ENCODE measurements around the gene DNALI1.
"Not testable (repeated sequence)": the region's sequence is repeated elsewhere in the genome, so short reads cannot be mapped to it uniquely, and the experiment has no call there.

DNALI1 gene

GRCh38 chr1:37556712-37557196 is at the start of gene DNALI1:
Gene DNALI1 (plus strand): TSS chr1:37556940. CDS start chr1:37556995, 55 bp downstream.
- DNase-seq (ENCODE audit: low spot score): peak; percentile 85

- DNase-seq (ENCODE audit: low spot score): no peak
These were observed 47.6 kb upstream of the DNALI1 start for GRCh38 chr1:37509181-37509580.

GRCh38 chr1:37513795-37514349 is 42.9 kb upstream of the DNALI1 start:
- DNase-seq (ENCODE audit: low spot score): peak; percentile 3

- DNase-seq (ENCODE audit: low spot score): peak; percentile 73
These were observed 42.2 kb upstream of the DNALI1 start, which contains the start of gene MEAF6 for GRCh38 chr1:37514350-37515184. Gene MEAF6 (minus strand): TSS chr1:37514766. CDS start chr1:37514746, 20 bp downstream.

- DNase-seq (ENCODE audit: low spot score): peak; percentile 3
These were observed 41.3 kb upstream of the DNALI1 start for GRCh38 chr1:37515185-37516034.

- DNase-seq (ENCODE audit: low spot score): no peak
These were observed 39.2 kb upstream of the DNALI1 start for GRCh38 chr1:37517569-37517968.

- not testable (repeated sequence) for DNase-seq (ENCODE audit: low spot score)
These were observed 38.5 kb upstream of the DNALI1 start for GRCh38 chr1:37518241-37518640.

- not testable (repeated sequence) for DNase-seq (ENCODE audit: low spot score)
These were observed 37.8 kb upstream of the DNALI1 start for GRCh38 chr1:37518929-37519328.

GRCh38 chr1:37519613-37520012 is 37.1 kb upstream of the DNALI1 start:
- no peak for DNase-seq (ENCODE audit: low spot score)

- not testable (repeated sequence) for DNase-seq (ENCODE audit: low spot score)
These were observed 26.9 kb upstream of the DNALI1 start for GRCh38 chr1:37529888-37530287.

GRCh38 chr1:37532418-37533156 is 24.2 kb upstream of the DNALI1 start:
- not testable (repeated sequence) for DNase-seq (ENCODE audit: low spot score)

GRCh38 chr1:37533317-37534093 is 23.2 kb upstream of the DNALI1 start:
- DNase-seq (ENCODE audit: low spot score): no peak

GRCh38 chr1:37537378-37537777 is 19.4 kb upstream of the DNALI1 start:
- no peak for DNase-seq (ENCODE audit: low spot score)

GRCh38 chr1:37539154-37539553 is 17.6 kb upstream of the DNALI1 start:
- not testable (repeated sequence) for DNase-seq (ENCODE audit: low spot score)

- DNase-seq (ENCODE audit: low spot score): no peak
These were observed 16.5 kb upstream of the DNALI1 start for GRCh38 chr1:37540036-37540785.

GRCh38 chr1:37544530-37544929 is 12.2 kb upstream of the DNALI1 start:
- no peak for DNase-seq (ENCODE audit: low spot score)

GRCh38 chr1:37545019-37545418 is 11.7 kb upstream of the DNALI1 start:
- no peak for DNase-seq (ENCODE audit: low spot score)

- no peak for DNase-seq (ENCODE audit: low spot score)
These were observed 7.4 kb upstream of the DNALI1 start for GRCh38 chr1:37549341-37549740.

GRCh38 chr1:37553598-37553926 is 3.2 kb upstream of the DNALI1 start:
- DNase-seq (ENCODE audit: low spot score): no peak

Data from globus pallidus (tissue), 1 donor.